K562 (cell line): ENCODE results near the gene CLDN14. TPM values are rescaled to one million over a fixed set of nuclear protein-coding genes. Genes with fewer than 3 reads are reported as not detected.

Experiments used
- ATAC-seq: fragments of 200-7000 bp; cut with Tn5 transposase; 3 replicates; pipeline ENCODE4 v1.9.1; 2020; ENCODE audit warnings: moderate library complexity
- BruUV-seq: library from RNA; stranded (reverse); fragments of 400-500 nt; replicated peaks from 2 replicates; lab custom pipeline; 2021; lab: Mats Ljungman, UMichigan
- CTCF ChIA-PET: fragments of 300-600 bp; formaldehyde crosslinking; extraction: SDS; loops from one replicate; lab custom pipeline; 2021; ENCODE audit warnings: low intra/inter-chr PET ratio; lab: Yijun Ruan, JAX
- POLR2A ChIA-PET: fragments of 300-600, 350-650 bp; sonication (Branson Sonifier 250); formaldehyde crosslinking; extraction: SDS; loops from one replicate; lab custom pipeline; 2021; ENCODE audit warnings: antibody characterized with exemption, inconsistent platforms; lab: Yijun Ruan, JAX
- DNase-seq, 4 experiments: peaks; one replicate each; pipeline versions ENCODE4 v3.0.0 to v3.0.0-alpha.2; 2011 to 2018; ENCODE audit warnings: low spot score in 3 of 4, mixed read lengths in 3 of 4; ENCODE audit errors: extremely low read depth in 1 of 4
- FAIRE-seq: peaks from 2 replicates; lab custom pipeline; 2011; peaks lifted over from hg19 to GRCh38; lab: Jason Lieb, UNC
- H2AFZ ChIP-seq: 2 replicates; pipeline ENCODE4 v1.6.0; 2011; ENCODE audit warnings: low read depth, low read length, control low read depth, inconsistent platforms
- H3K27ac ChIP-seq: fragments of 200-600 bp; 3 replicates; pipeline ENCODE4 v1.8.0; 2011; ENCODE audit warnings: low read depth, mild to moderate bottlenecking, control low read depth, inconsistent platforms, low read length, moderate library complexity, mixed read lengths; ENCODE audit errors: extremely low read depth
- H3K27me3 ChIP-seq, 2 experiments: fragments of 300-600 bp in 1 of 2; 2 replicates in 1 of 2; 3 replicates in 1 of 2; pipeline versions ENCODE4 v1.6.0 to v1.8.0; 2011; ENCODE audit warnings: inconsistent platforms in 2 of 2, low read length in 2 of 2, mild to moderate bottlenecking in 1 of 2, mixed read lengths in 1 of 2, moderate library complexity in 1 of 2; ENCODE audit not compliant: control insufficient read depth in 2 of 2, insufficient read depth in 2 of 2
- H3K36me3 ChIP-seq: fragments of 300-600 bp; 3 replicates; pipeline ENCODE4 v1.8.0; 2011; ENCODE audit warnings: mild to moderate bottlenecking, low read length, inconsistent platforms; ENCODE audit not compliant: control insufficient read depth, insufficient read depth
- H3K4me1 ChIP-seq, 2 experiments: fragments of 200-600 bp in 1 of 2; replicated peaks in 1 of 2; 2 replicates in 1 of 2; 3 replicates in 1 of 2; pipeline versions ENCODE4 v1.5.1 to v1.8.0; 2011; ENCODE audit warnings: inconsistent platforms in 2 of 2, low read length in 2 of 2, mild to moderate bottlenecking in 1 of 2, mixed read lengths in 1 of 2, moderate library complexity in 1 of 2; ENCODE audit not compliant: control insufficient read depth in 2 of 2, insufficient read depth in 2 of 2
- H3K4me2 ChIP-seq: 2 replicates; pipeline ENCODE4 v1.6.1; 2011; ENCODE audit warnings: low read length, control low read depth, inconsistent platforms, mixed read lengths; ENCODE audit not compliant: insufficient read depth
- H3K4me3 ChIP-seq: fragments of 200-600 bp; sonication (generic), shearing (Covaris generic); 2 replicates; pipeline ENCODE4 v1.5.1; 2016; ENCODE audit warnings: control low read depth, inconsistent platforms
- H3K79me2 ChIP-seq: fragments of 200-600 bp; 3 replicates; pipeline ENCODE4 v1.8.0; 2011; ENCODE audit warnings: low read length, inconsistent platforms; ENCODE audit not compliant: control insufficient read depth, insufficient read depth
- H3K9ac ChIP-seq, 2 experiments: 2 replicates each; pipeline versions ENCODE4 v1.6.0 to v1.6.1; 2011; ENCODE audit warnings: low read depth in 2 of 2, low read length in 2 of 2, control low read depth in 1 of 2, inconsistent platforms in 1 of 2, mild to moderate bottlenecking in 1 of 2, mixed read lengths in 1 of 2; ENCODE audit not compliant: insufficient read depth in 1 of 2
- H3K9me1 ChIP-seq: one replicate; pipeline ENCODE4 v1.6.0; 2011; ENCODE audit warnings: inconsistent platforms, mild to moderate bottlenecking, low read length, moderate library complexity; ENCODE audit not compliant: control insufficient read depth, insufficient read depth
- H3K9me3 ChIP-seq: replicated peaks from 2 replicates; pipeline ENCODE4 v1.5.1; 2011; ENCODE audit warnings: low read depth, low read length, inconsistent platforms; ENCODE audit not compliant: control insufficient read depth, insufficient read depth
- H4K20me1 ChIP-seq: replicated peaks from 2 replicates; pipeline ENCODE4 v1.6.1; 2011; ENCODE audit warnings: low read length, inconsistent platforms, mixed read lengths; ENCODE audit not compliant: control insufficient read depth, insufficient read depth
- CBFA2T2 ChIP-seq: fragments of 450-650 bp; conservative IDR thresholded peaks from 2 replicates; pipeline ENCODE4 v1.6.1; 2017; ENCODE audit warnings: mild to moderate bottlenecking
- CHD1 ChIP-seq: fragments of 200-600 bp; sonication (generic); IDR thresholded peaks from one replicate; pipeline ENCODE4 v1.6.1; 2012; ENCODE audit warnings: mild to moderate bottlenecking, moderate library complexity, low read length, inconsistent platforms
- CTCF ChIP-seq, 3 experiments: IDR thresholded peaks in 2 of 3; conservative IDR thresholded peaks in 1 of 3; 2 replicates each; pipeline ENCODE4 v1.5.1; 2011 to 2012; ENCODE audit warnings: low read length in 3 of 3, mild to moderate bottlenecking in 3 of 3, control low read depth in 2 of 3, improper control_type of control experiment in 1 of 3, inconsistent platforms in 1 of 3, low read depth in 1 of 3, mixed read lengths in 1 of 3, moderate library complexity in 1 of 3; ENCODE audit not compliant: insufficient read depth in 2 of 3
- FOXO4 ChIP-seq: fragments of 450-650 bp; formaldehyde crosslinking; IDR thresholded peaks from 2 replicates; pipeline ENCODE4 v1.4.0; 2020; ENCODE audit warnings: mild to moderate bottlenecking, moderate library complexity
- RAD21 ChIP-seq, 2 experiments: fragments of 250-450 bp in 1 of 2; fragments of 450-650 bp in 1 of 2; sonication (Bioruptor Pico) in 1 of 2; formaldehyde crosslinking in 1 of 2; IDR thresholded peaks in 1 of 2; conservative IDR thresholded peaks in 1 of 2; 2 replicates each; pipeline versions ENCODE4 v1.4.0 to v1.8.0; 2020 to 2022; ENCODE audit warnings: mild to moderate bottlenecking in 2 of 2, moderate library complexity in 1 of 2
- STAT5B ChIP-seq: fragments of 250-450 bp; sonication (Bioruptor Pico); IDR thresholded peaks from 2 replicates; pipeline ENCODE4 v1.8.0; 2021; ENCODE audit warnings: mild to moderate bottlenecking, inconsistent platforms
- THRA ChIP-seq: fragments of 450-650 bp; IDR thresholded peaks from 2 replicates; pipeline ENCODE4 v1.6.1; 2017; ENCODE audit warnings: mild to moderate bottlenecking, moderate library complexity
- UBTF ChIP-seq, 2 experiments: IDR thresholded peaks; 2 replicates each; pipeline ENCODE4 v1.6.1; 2012; ENCODE audit warnings: improper control_type of control experiment in 2 of 2, low read depth in 2 of 2, low read length in 2 of 2, borderline replicate concordance in 1 of 2
- XRCC5 ChIP-seq: fragments of 200-400 bp; formaldehyde crosslinking; IDR thresholded peaks from 2 replicates; pipeline ENCODE4 v1.6.1; 2017; ENCODE audit warnings: low read depth, mild to moderate bottlenecking, low read length
- ZNF274 ChIP-seq: IDR thresholded peaks from 2 replicates; pipeline ENCODE4 v1.6.1; 2011; ENCODE audit warnings: low read depth, mild to moderate bottlenecking, low read length, moderate library complexity, borderline replicate concordance
- ZNF699 ChIP-seq: fragments of 250-450 bp; sonication (Bioruptor Pico); IDR thresholded peaks from 2 replicates; pipeline ENCODE4 v1.8.0; 2021; ENCODE audit warnings: mild to moderate bottlenecking, moderate library complexity; ENCODE audit not compliant: insufficient replicate concordance
- WGBS: fragments of 100-300 bp; shearing (Covaris generic); methylation state at CpG from one replicate; pipeline ENCODE4 v1.1.6; 2016; ENCODE audit warnings: low coverage, mixed read lengths; ENCODE audit not compliant: insufficient coverage; ENCODE audit errors: missing lambda C conversion rate; 5-methylcytosine and 5-hydroxymethylcytosine counted together
- in situ Hi-C: fragments of 300-500 bp; cut with MboI; formaldehyde crosslinking; loops from 4 replicates; pipeline ENCODE4 v1.15.0; 2018; ENCODE audit warnings: inconsistent platforms, mixed read lengths
- intact Hi-C: fragments of 100-400 bp; cut with micrococcal nuclease; formaldehyde crosslinking; loops from 2 replicates; pipeline ENCODE4 v1.14.2; 2022
- polyA plus RNA-seq, 8 experiments: library from polyadenylated mRNA; depleted of rRNA in 4 of 8; stranded (reverse) in 5 of 8; unstranded in 3 of 8; fragments of >200 nt; fragmentation: Nextera tagmentation in 2 of 8; fragmentation: Illumina TruSeq in 1 of 8; extraction: Ambion mirVana in 2 of 8; extraction: Trizol in 1 of 8; gene quantifications; 2 replicates each; pipeline versions ENCODE4 v1.2.1 to v1.2.3, GENCODE V29; 2011 to 2014; ENCODE audit warnings: inconsistent platforms in 1 of 8, missing spikeins in 1 of 8
- total RNA-seq, 7 experiments: library from RNA; depleted of rRNA in 6 of 7; stranded (reverse); fragments of >200 nt in 6 of 7; fragmentation: Illumina TruSeq in 2 of 7; extraction: Trizol in 2 of 7; gene quantifications; 2 replicates each; pipeline versions ENCODE4 v1.2.1 to v1.2.3, GENCODE V29; 2011 to 2021; ENCODE audit warnings: low replicate concordance in 1 of 7

Gene CLDN14
- total and polyA plus RNA-seq, 9 of the 15 experiments (the other 6 are each of a cell fraction or from before 2014, with no cell fraction given) = not detected

GRCh38 chr21:36480618-36481017, 696 bp upstream of the CLDN14 start (continued):
- no peak for TF ChIP-seq FOXO4 (CRISPR knock-in tag)
- no peak for TF ChIP-seq CBFA2T2

- Histone ChIP-seq H3K36me3 (no peaks in the 10 kb centered on the region), H3K4me3 (no peak overlapping the region), H3K27me3 (peaks cover 66 to 85% of the 10 kb centered on the region in 2 experiments), H3K4me1 (peaks cover 0 to 2% of the 10 kb centered on the region in 2 experiments; a peak in 1 of 5 replicates), H3K27ac (no peak overlapping the region), H3K9me1 (no peaks in the 10 kb centered on the region), H4K20me1 (peaks cover 3% of the 10 kb centered on the region; the same call in 1 of the 2 replicates), H3K9me3 (no peaks in the 10 kb centered on the region), H2AFZ (no peak overlapping the region), H3K4me2 (no peak overlapping the region), H3K9ac (no peak overlapping the region), H3K79me2 (no peaks in the 10 kb centered on the region)
- ATAC-seq (peak; percentile 59), DNase-seq (no peak), FAIRE-seq (no peak)
- no TSS peak for BruUV-seq
- in situ Hi-C loops = no loop called here
- WGBS = 1% methylated on average over 7 of the region's 7 CpGs
- intact Hi-C loops = no loop called here
- ChIA-PET CTCF (no interaction called here), POLR2A (interaction anchor here (0.8 to 1.3 kb wide), 2 partner anchors 10 to 49 kb away, joined by 3 to 4 read pairs; no protein-coding TSS in a partner anchor)
- 0 out of 4 replicates have a peak, but pooled peaks of 1 of the 2 experiments have one; percentile 6 for TF ChIP-seq RAD21 (CRISPR knock-in tag; conservative IDR thresholded peaks at IDR 0.05 in 1 of 2, IDR thresholded peaks at IDR 0.05 in 1 of 2)
- TF ChIP-seq XRCC5 = no peak
- TF ChIP-seq STAT5B (CRISPR knock-in tag) = no peak
- peak in 2 of 3 experiments; percentile 24 to 30; a peak in 2 of 6 replicates for TF ChIP-seq CTCF (IDR thresholded peaks at IDR 0.05 in 2 of 3, conservative IDR thresholded peaks at IDR 0.05 in 1 of 3; ENCODE audit: insufficient read depth in 2 of 3, low read depth in 1 of 3, low read length in 3 of 3)
- no peak for TF ChIP-seq ZNF274
- TF ChIP-seq CHD1 = no peak
- TF ChIP-seq ZNF699 = no peak
- TF ChIP-seq THRA = no peak
- no peak for TF ChIP-seq UBTF (IDR thresholded peaks at IDR 0.05; ENCODE audit: borderline replicate concordance in 1 of 2, low read depth in 2 of 2, low read length in 2 of 2)
These were observed 981 bp downstream of the CLDN14 start for GRCh38 chr21:36478941-36479340.
